T-helper 2 cell treated with Interferon-gamma antibody and Interleukin-4, amounts not matched to agents 5 μg/mL and 100 μg/mL, for 36 hours (primary cell): Measurements from ENCODE around the gene ALLC.

ENCODE experiments used
- DNase-seq: peaks from one replicate; pipeline ENCODE4 v3.0.0; 2021; ENCODE audit warnings: low spot score
- H3K27ac Mint-ChIP-seq: one replicate; pipeline ENCODE4 v1.8.0; 2021; ENCODE audit warnings: mild to moderate bottlenecking, mixed read lengths
- H3K27me3 Mint-ChIP-seq: one replicate; pipeline ENCODE4 v1.8.0; 2021; ENCODE audit warnings: low read depth, mixed read lengths
- H3K36me3 Mint-ChIP-seq: one replicate; pipeline ENCODE4 v1.8.0; 2021; ENCODE audit warnings: low read depth, mixed read lengths
- H3K4me1 Mint-ChIP-seq: one replicate; pipeline ENCODE4 v1.8.0; 2021; ENCODE audit warnings: low read depth, mixed read lengths
- H3K4me3 Mint-ChIP-seq: one replicate; pipeline ENCODE4 v1.8.0; 2022; ENCODE audit warnings: mild to moderate bottlenecking, moderate library complexity, mixed read lengths
- H3K9me3 Mint-ChIP-seq: one replicate; pipeline ENCODE4 v1.8.0; 2021; ENCODE audit warnings: mixed read lengths

The ALLC gene

GRCh38 chr2:3664118-3664517 is 6.1 kb downstream of the ALLC start:
- H3K4me3 Mint-ChIP-seq = no peak overlapping the region
- H3K36me3 Mint-ChIP-seq = no peaks in the 10 kb centered on the region
- H3K27me3 Mint-ChIP-seq = no peaks in the 10 kb centered on the region
- no peaks in the 10 kb centered on the region for H3K9me3 Mint-ChIP-seq
- no peak for DNase-seq
- H3K27ac Mint-ChIP-seq = no peak overlapping the region
- no peaks in the 10 kb centered on the region for H3K4me1 Mint-ChIP-seq

GRCh38 chr2:3664925-3665324 is 6.9 kb downstream of the ALLC start:
- Mint-ChIP-seq H3K4me1 (no peaks in the 10 kb centered on the region), H3K9me3 (no peaks in the 10 kb centered on the region), H3K36me3 (no peaks in the 10 kb centered on the region), H3K27ac (no peak overlapping the region), H3K27me3 (no peaks in the 10 kb centered on the region), H3K4me3 (no peak overlapping the region)
- DNase-seq = no peak

GRCh38 chr2:3665886-3666612 is 8.0 kb downstream of the ALLC start:
- no peak overlapping the region for H3K4me3 Mint-ChIP-seq
- no peaks in the 10 kb centered on the region for H3K36me3 Mint-ChIP-seq

GRCh38 chr2:3666613-3666975 is 8.6 kb downstream of the ALLC start:
- no peaks in the 10 kb centered on the region for H3K27me3 Mint-ChIP-seq
- no peaks in the 10 kb centered on the region for H3K4me1 Mint-ChIP-seq
- H3K36me3 Mint-ChIP-seq = no peaks in the 10 kb centered on the region
- no peak for DNase-seq
- no peak overlapping the region for H3K4me3 Mint-ChIP-seq
- no peak overlapping the region for H3K27ac Mint-ChIP-seq
- no peaks in the 10 kb centered on the region for H3K9me3 Mint-ChIP-seq

More at GRCh38 chr2:3665886-3666612, 8.0 kb downstream of the ALLC start:
- no peak for DNase-seq
- Mint-ChIP-seq H3K27ac (no peak overlapping the region), H3K4me1 (no peaks in the 10 kb centered on the region), H3K9me3 (no peaks in the 10 kb centered on the region), H3K27me3 (no peaks in the 10 kb centered on the region)

GRCh38 chr2:3667151-3667631 is 9.2 kb downstream of the ALLC start:
- no peaks in the 10 kb centered on the region for H3K36me3 Mint-ChIP-seq
- no peaks in the 10 kb centered on the region for H3K27me3 Mint-ChIP-seq
- DNase-seq = no peak
- H3K27ac Mint-ChIP-seq = no peak overlapping the region
- no peaks in the 10 kb centered on the region for H3K9me3 Mint-ChIP-seq
- no peak overlapping the region for H3K4me3 Mint-ChIP-seq
- no peaks in the 10 kb centered on the region for H3K4me1 Mint-ChIP-seq

GRCh38 chr2:3669656-3670055 is 11.7 kb downstream of the ALLC start:
- no peaks in the 10 kb centered on the region for H3K9me3 Mint-ChIP-seq
- no peak for DNase-seq
- no peak overlapping the region for H3K4me3 Mint-ChIP-seq
- no peaks in the 10 kb centered on the region for H3K4me1 Mint-ChIP-seq
- no peaks in the 10 kb centered on the region for H3K27me3 Mint-ChIP-seq
- no peaks in the 10 kb centered on the region for H3K36me3 Mint-ChIP-seq
- H3K27ac Mint-ChIP-seq = no peak overlapping the region

GRCh38 chr2:3670376-3670775 is 12.4 kb downstream of the ALLC start:
- Mint-ChIP-seq H3K27ac (no peak overlapping the region), H3K9me3 (no peaks in the 10 kb centered on the region), H3K27me3 (no peaks in the 10 kb centered on the region), H3K4me3 (no peak overlapping the region), H3K36me3 (no peaks in the 10 kb centered on the region), H3K4me1 (no peaks in the 10 kb centered on the region)
- DNase-seq = no peak

GRCh38 chr2:3670941-3671340 is 12.9 kb downstream of the ALLC start:
- H3K4me1 Mint-ChIP-seq = no peaks in the 10 kb centered on the region
- H3K27ac Mint-ChIP-seq = no peak overlapping the region
- no peak for DNase-seq
- no peaks in the 10 kb centered on the region for H3K36me3 Mint-ChIP-seq
- no peak overlapping the region for H3K4me3 Mint-ChIP-seq
- H3K9me3 Mint-ChIP-seq = no peaks in the 10 kb centered on the region
- no peaks in the 10 kb centered on the region for H3K27me3 Mint-ChIP-seq

GRCh38 chr2:3672861-3673678 is 15.1 kb downstream of the ALLC start:
- Mint-ChIP-seq H3K36me3 (no peaks in the 10 kb centered on the region), H3K27me3 (no peaks in the 10 kb centered on the region), H3K4me3 (no peak overlapping the region), H3K9me3 (no peaks in the 10 kb centered on the region), H3K4me1 (no peaks in the 10 kb centered on the region), H3K27ac (no peak overlapping the region)
- no peak for DNase-seq

- H3K27me3 Mint-ChIP-seq = no peaks in the 10 kb centered on the region
- no peak overlapping the region for H3K27ac Mint-ChIP-seq
- no peaks in the 10 kb centered on the region for H3K4me1 Mint-ChIP-seq
- DNase-seq = no peak
- H3K4me3 Mint-ChIP-seq = no peak overlapping the region
- H3K9me3 Mint-ChIP-seq = no peaks in the 10 kb centered on the region
- H3K36me3 Mint-ChIP-seq = no peaks in the 10 kb centered on the region
These were observed 16.3 kb downstream of the ALLC start for GRCh38 chr2:3674066-3674845.

GRCh38 chr2:3675687-3676086 is 17.7 kb downstream of the ALLC start:
- no peaks in the 10 kb centered on the region for H3K36me3 Mint-ChIP-seq
- no peak overlapping the region for H3K4me3 Mint-ChIP-seq
- no peaks in the 10 kb centered on the region for H3K9me3 Mint-ChIP-seq
- no peak overlapping the region for H3K27ac Mint-ChIP-seq
- H3K4me1 Mint-ChIP-seq = no peaks in the 10 kb centered on the region
- no peak for DNase-seq
- no peaks in the 10 kb centered on the region for H3K27me3 Mint-ChIP-seq

GRCh38 chr2:3677436-3677835 is 19.4 kb downstream of the ALLC start:
- Mint-ChIP-seq H3K4me3 (no peak overlapping the region), H3K36me3 (no peaks in the 10 kb centered on the region), H3K27ac (no peak overlapping the region), H3K9me3 (no peaks in the 10 kb centered on the region), H3K4me1 (no peaks in the 10 kb centered on the region), H3K27me3 (no peaks in the 10 kb centered on the region)
- DNase-seq = no peak

GRCh38 chr2:3678212-3678611 is 20.2 kb downstream of the ALLC start:
- Mint-ChIP-seq H3K27me3 (no peaks in the 10 kb centered on the region), H3K4me3 (no peak overlapping the region), H3K36me3 (no peaks in the 10 kb centered on the region), H3K9me3 (no peaks in the 10 kb centered on the region), H3K27ac (no peak overlapping the region), H3K4me1 (no peaks in the 10 kb centered on the region)
- no peak for DNase-seq

- Mint-ChIP-seq H3K9me3 (no peaks in the 10 kb centered on the region), H3K27ac (no peak overlapping the region), H3K4me3 (no peak overlapping the region), H3K36me3 (no peaks in the 10 kb centered on the region), H3K27me3 (no peaks in the 10 kb centered on the region), H3K4me1 (no peaks in the 10 kb centered on the region)
- no peak for DNase-seq
These were observed 21.2 kb downstream of the ALLC start for GRCh38 chr2:3679180-3679579.
